HepG2 (cell line): Measurements from ENCODE around the gene IER5L. TPM values are rescaled to one million over a fixed set of nuclear protein-coding genes. Genes with fewer than 3 reads are reported as not detected.

Experiments used
- EP300 ChIP-seq, 3 experiments: sonication (generic) in 1 of 3; formaldehyde crosslinking in 1 of 3; IDR thresholded peaks; 2 replicates each; pipeline versions ENCODE4 v1.5.1 to v1.6.1; 2011 to 2020; ENCODE audit warnings: low read depth in 2 of 3, low read length in 2 of 3, borderline replicate concordance in 1 of 3, improper control_type of control experiment in 1 of 3, mild to moderate bottlenecking in 1 of 3, missing genetic modification reagents in 1 of 3, moderate library complexity in 1 of 3
- ETV5 ChIP-seq: IDR thresholded peaks from 2 replicates; pipeline ENCODE4 v1.6.1; 2018; ENCODE audit warnings: missing biosample characterization, missing genetic modification reagents, inconsistent platforms, borderline replicate concordance
- ISL2 ChIP-seq: sonication (generic); formaldehyde crosslinking; IDR thresholded peaks from 2 replicates; pipeline ENCODE4 v1.5.0; 2020; ENCODE audit warnings: missing genetic modification reagents
- KLF9 ChIP-seq: IDR thresholded peaks from 2 replicates; pipeline ENCODE4 v1.6.1; 2016; ENCODE audit warnings: low read depth
- MAFK ChIP-seq, 2 experiments: IDR thresholded peaks in 1 of 2; conservative IDR thresholded peaks in 1 of 2; 2 replicates each; pipeline ENCODE4 v1.6.1; 2011; ENCODE audit warnings: improper control_type of control experiment in 2 of 2, low read length in 2 of 2
- MTF1 ChIP-seq: sonication (generic); formaldehyde crosslinking; IDR thresholded peaks from 2 replicates; pipeline ENCODE4 v1.5.0; 2020; ENCODE audit warnings: missing genetic modification reagents
- SNAI1 ChIP-seq: sonication (generic); formaldehyde crosslinking; IDR thresholded peaks from 2 replicates; pipeline ENCODE4 v1.5.0; 2020; ENCODE audit warnings: mild to moderate bottlenecking, missing genetic modification reagents, borderline replicate concordance
- TARDBP ChIP-seq: sonication (generic); formaldehyde crosslinking; IDR thresholded peaks from 2 replicates; pipeline ENCODE4 v1.8.0; 2022; ENCODE audit warnings: mild to moderate bottlenecking, missing genetic modification reagents
- TEAD3 ChIP-seq: optimal IDR thresholded peaks from 2 replicates; pipeline ENCODE3; 2016; ENCODE audit warnings: borderline replicate concordance
- ZMYM2 ChIP-seq: sonication (generic); formaldehyde crosslinking; IDR thresholded peaks from 2 replicates; pipeline ENCODE4 v1.8.0; 2022; ENCODE audit warnings: mild to moderate bottlenecking, missing genetic modification reagents
- ZNF282 ChIP-seq: fragments of 450-650 bp; IDR thresholded peaks from 2 replicates; pipeline ENCODE4 v1.6.1; 2018; ENCODE audit not compliant: partially characterized antibody
- ZNF530 ChIP-seq: sonication (generic); formaldehyde crosslinking; IDR thresholded peaks from 2 replicates; pipeline ENCODE4 v1.5.0; 2020; ENCODE audit warnings: low read depth, mild to moderate bottlenecking, missing genetic modification reagents
- ZSCAN25 ChIP-seq: sonication (generic); formaldehyde crosslinking; IDR thresholded peaks from 2 replicates; pipeline ENCODE4 v1.8.0; 2022; ENCODE audit warnings: mild to moderate bottlenecking, missing genetic modification reagents
- polyA plus RNA-seq, 8 experiments: library from polyadenylated mRNA; depleted of rRNA in 3 of 8; stranded (reverse) in 7 of 8; unstranded in 1 of 8; fragments of >200 nt; fragmentation: Illumina TruSeq in 4 of 8; extraction: Trizol in 4 of 8; gene quantifications; 2 replicates each; pipeline versions ENCODE4 v1.2.1 to v1.2.3, GENCODE V29; 2011 to 2016; ENCODE audit warnings: low read depth in 4 of 8, missing spikeins in 1 of 8, mixed read lengths in 1 of 8; ENCODE audit not compliant: insufficient read depth in 1 of 8
- total RNA-seq, 5 experiments: library from RNA; depleted of rRNA; stranded (reverse); fragments of >200 nt; fragmentation: Illumina TruSeq; extraction: Trizol; gene quantifications; 2 replicates each; pipeline ENCODE4 v1.2.3, GENCODE V29; 2016; ENCODE audit warnings: low read depth in 1 of 5
- TF ChIP-seq, protein P1 (sequence below): sonication (generic); formaldehyde crosslinking; IDR thresholded peaks from 2 replicates; pipeline ENCODE4 v1.9.0; 2021; ENCODE audit warnings: missing genetic modification reagents, borderline replicate concordance
- TF ChIP-seq, protein P2 (sequence below): sonication (generic); formaldehyde crosslinking; IDR thresholded peaks from 2 replicates; pipeline ENCODE4 v1.4.0; 2020; ENCODE audit warnings: missing genetic modification reagents
- TF ChIP-seq, protein P3 (sequence below), 2 experiments: sonication (generic) in 1 of 2; formaldehyde crosslinking in 1 of 2; IDR thresholded peaks; 2 replicates each; pipeline versions ENCODE4 v1.4.0 to v1.6.1; 2016 to 2020; ENCODE audit warnings: borderline replicate concordance in 1 of 2, low read depth in 1 of 2, mild to moderate bottlenecking in 1 of 2, missing genetic modification reagents in 1 of 2
- TF ChIP-seq, protein P4 (sequence below): sonication (generic); IDR thresholded peaks from 2 replicates; pipeline ENCODE4 v1.6.1; 2016; ENCODE audit warnings: low read depth, borderline replicate concordance

IER5L gene
- total and polyA plus RNA-seq, 2 of the 13 experiments (the other 11 are each of a cell fraction or from before 2014, with no cell fraction given), result 1.8 to 3.3 TPM

DNA sequence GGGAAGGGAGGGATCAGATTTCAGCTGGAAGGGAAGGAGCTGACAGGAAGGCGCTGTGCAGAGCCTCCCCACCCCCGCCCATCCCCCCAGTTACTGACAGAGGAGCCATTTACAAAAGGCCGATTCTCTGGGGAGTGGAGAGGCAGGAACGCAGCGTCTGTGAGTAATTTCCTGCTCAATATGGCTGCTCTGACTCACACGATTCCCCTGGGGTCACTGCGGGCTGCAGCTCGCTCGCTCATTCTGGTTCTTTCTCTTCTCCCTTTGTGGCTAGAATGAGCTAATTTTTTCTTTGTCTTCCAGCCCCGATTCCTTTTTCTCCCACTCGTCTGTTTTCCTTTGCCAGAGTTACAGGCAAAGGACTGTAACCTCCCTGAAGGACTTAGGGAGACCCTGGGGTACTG is 38.1 kb downstream of the IER5L start (continued):
- no peak for TF ChIP-seq ZNF282
- TF ChIP-seq MTF1 (CRISPR knock-in tag), result peak; percentile 67; the same call in 1 of the 2 replicates
- TF ChIP-seq ETV5 (CRISPR knock-in tag), result peak; percentile 65; the same call in 1 of the 2 replicates
- TF ChIP-seq, protein P1, sequence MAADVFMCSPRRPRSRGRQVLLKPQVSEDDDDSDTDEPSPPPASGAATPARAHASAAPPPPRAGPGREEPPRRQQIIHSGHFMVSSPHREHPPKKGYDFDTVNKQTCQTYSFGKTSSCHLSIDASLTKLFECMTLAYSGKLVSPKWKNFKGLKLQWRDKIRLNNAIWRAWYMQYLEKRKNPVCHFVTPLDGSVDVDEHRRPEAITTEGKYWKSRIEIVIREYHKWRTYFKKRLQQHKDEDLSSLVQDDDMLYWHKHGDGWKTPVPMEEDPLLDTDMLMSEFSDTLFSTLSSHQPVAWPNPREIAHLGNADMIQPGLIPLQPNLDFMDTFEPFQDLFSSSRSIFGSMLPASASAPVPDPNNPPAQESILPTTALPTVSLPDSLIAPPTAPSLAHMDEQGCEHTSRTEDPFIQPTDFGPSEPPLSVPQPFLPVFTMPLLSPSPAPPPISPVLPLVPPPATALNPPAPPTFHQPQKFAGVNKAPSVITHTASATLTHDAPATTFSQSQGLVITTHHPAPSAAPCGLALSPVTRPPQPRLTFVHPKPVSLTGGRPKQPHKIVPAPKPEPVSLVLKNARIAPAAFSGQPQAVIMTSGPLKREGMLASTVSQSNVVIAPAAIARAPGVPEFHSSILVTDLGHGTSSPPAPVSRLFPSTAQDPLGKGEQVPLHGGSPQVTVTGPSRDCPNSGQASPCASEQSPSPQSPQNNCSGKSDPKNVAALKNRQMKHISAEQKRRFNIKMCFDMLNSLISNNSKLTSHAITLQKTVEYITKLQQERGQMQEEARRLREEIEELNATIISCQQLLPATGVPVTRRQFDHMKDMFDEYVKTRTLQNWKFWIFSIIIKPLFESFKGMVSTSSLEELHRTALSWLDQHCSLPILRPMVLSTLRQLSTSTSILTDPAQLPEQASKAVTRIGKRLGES (CRISPR knock-in tag), result no peak
- TF ChIP-seq EP300 (IDR thresholded peaks at IDR 0.05; ENCODE audit: low read depth in 2 of 2, low read length in 2 of 2), result peak in 1 of 2 experiments; percentile 63; a peak in 2 of 4 replicates
- no peak for TF ChIP-seq EP300 (CRISPR knock-in tag; IDR thresholded peaks at IDR 0.05; ENCODE audit: borderline replicate concordance)
- TF ChIP-seq, protein P2, sequence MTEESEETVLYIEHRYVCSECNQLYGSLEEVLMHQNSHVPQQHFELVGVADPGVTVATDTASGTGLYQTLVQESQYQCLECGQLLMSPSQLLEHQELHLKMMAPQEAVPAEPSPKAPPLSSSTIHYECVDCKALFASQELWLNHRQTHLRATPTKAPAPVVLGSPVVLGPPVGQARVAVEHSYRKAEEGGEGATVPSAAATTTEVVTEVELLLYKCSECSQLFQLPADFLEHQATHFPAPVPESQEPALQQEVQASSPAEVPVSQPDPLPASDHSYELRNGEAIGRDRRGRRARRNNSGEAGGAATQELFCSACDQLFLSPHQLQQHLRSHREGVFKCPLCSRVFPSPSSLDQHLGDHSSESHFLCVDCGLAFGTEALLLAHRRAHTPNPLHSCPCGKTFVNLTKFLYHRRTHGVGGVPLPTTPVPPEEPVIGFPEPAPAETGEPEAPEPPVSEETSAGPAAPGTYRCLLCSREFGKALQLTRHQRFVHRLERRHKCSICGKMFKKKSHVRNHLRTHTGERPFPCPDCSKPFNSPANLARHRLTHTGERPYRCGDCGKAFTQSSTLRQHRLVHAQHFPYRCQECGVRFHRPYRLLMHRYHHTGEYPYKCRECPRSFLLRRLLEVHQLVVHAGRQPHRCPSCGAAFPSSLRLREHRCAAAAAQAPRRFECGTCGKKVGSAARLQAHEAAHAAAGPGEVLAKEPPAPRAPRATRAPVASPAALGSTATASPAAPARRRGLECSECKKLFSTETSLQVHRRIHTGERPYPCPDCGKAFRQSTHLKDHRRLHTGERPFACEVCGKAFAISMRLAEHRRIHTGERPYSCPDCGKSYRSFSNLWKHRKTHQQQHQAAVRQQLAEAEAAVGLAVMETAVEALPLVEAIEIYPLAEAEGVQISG (CRISPR knock-in tag), result peak; percentile 48
- TF ChIP-seq, protein P3, sequence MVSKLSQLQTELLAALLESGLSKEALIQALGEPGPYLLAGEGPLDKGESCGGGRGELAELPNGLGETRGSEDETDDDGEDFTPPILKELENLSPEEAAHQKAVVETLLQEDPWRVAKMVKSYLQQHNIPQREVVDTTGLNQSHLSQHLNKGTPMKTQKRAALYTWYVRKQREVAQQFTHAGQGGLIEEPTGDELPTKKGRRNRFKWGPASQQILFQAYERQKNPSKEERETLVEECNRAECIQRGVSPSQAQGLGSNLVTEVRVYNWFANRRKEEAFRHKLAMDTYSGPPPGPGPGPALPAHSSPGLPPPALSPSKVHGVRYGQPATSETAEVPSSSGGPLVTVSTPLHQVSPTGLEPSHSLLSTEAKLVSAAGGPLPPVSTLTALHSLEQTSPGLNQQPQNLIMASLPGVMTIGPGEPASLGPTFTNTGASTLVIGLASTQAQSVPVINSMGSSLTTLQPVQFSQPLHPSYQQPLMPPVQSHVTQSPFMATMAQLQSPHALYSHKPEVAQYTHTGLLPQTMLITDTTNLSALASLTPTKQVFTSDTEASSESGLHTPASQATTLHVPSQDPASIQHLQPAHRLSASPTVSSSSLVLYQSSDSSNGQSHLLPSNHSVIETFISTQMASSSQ (IDR thresholded peaks at IDR 0.05; ENCODE audit: low read depth), result 0 out of 2 replicates have a peak, but pooled peaks have one; percentile 31
- TF ChIP-seq, protein P3 (CRISPR knock-in tag; IDR thresholded peaks at IDR 0.05; ENCODE audit: borderline replicate concordance), result no peak
- no peak for TF ChIP-seq TEAD3
- TF ChIP-seq ZSCAN25 (CRISPR knock-in tag), result no peak
- no peak for TF ChIP-seq KLF9 (CRISPR knock-in tag)
- 0 out of 2 replicates have a peak, but pooled peaks have one; percentile 55 for TF ChIP-seq SNAI1 (CRISPR knock-in tag)
- TF ChIP-seq MAFK (conservative IDR thresholded peaks at IDR 0.05 in 1 of 2, IDR thresholded peaks at IDR 0.05 in 1 of 2; ENCODE audit: low read length in 2 of 2), result no peak
- no peak for TF ChIP-seq ZMYM2
- TF ChIP-seq ZNF530 (CRISPR knock-in tag), result no peak
- peak; percentile 31; the same call in 1 of the 2 replicates for TF ChIP-seq ISL2 (CRISPR knock-in tag)
- TF ChIP-seq TARDBP, result 0 out of 2 replicates have a peak, but pooled peaks have one; percentile 10
- TF ChIP-seq, protein P4, sequence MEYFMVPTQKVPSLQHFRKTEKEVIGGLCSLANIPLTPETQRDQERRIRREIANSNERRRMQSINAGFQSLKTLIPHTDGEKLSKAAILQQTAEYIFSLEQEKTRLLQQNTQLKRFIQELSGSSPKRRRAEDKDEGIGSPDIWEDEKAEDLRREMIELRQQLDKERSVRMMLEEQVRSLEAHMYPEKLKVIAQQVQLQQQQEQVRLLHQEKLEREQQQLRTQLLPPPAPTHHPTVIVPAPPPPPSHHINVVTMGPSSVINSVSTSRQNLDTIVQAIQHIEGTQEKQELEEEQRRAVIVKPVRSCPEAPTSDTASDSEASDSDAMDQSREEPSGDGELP, result peak; percentile 50; the same call in 1 of the 2 replicates
